Common myeloid progenitor, CD34-positive (primary cell): ENCODE data around the gene HDHD2.

Experiments
- CTCF ChIA-PET: fragments of 350-600 bp; sonication (Branson Sonifier 250); formaldehyde crosslinking; loops from one replicate; lab custom pipeline; 2021; ENCODE audit warnings: antibody characterized with exemption; lab: Charles Lee
- POLR2A ChIA-PET: fragments of 350-600 bp; sonication (Branson Sonifier 250); formaldehyde crosslinking; loops from one replicate; lab custom pipeline; 2021; ENCODE audit warnings: antibody characterized with exemption; lab: Charles Lee
- DNase-seq, 3 donors: peaks; one replicate each; pipeline versions ENCODE4 v3.0.0 to v3.0.0-alpha.2; 2013
- H3K27ac ChIP-seq, 2 experiments: 1 replicate in 1 of 2; 2 replicates in 1 of 2; pipeline ENCODE4 v1.7.0; 2013; ENCODE audit warnings: inconsistent platforms in 2 of 2, low read length in 2 of 2, mild to moderate bottlenecking in 2 of 2, low read depth in 1 of 2, moderate library complexity in 1 of 2; ENCODE audit not compliant: severe bottlenecking in 2 of 2, insufficient read depth in 1 of 2, poor library complexity in 1 of 2
- H3K27me3 ChIP-seq, 5 experiments: replicated peaks in 2 of 5; 1 replicate in 3 of 5; 2 replicates in 2 of 5; pipeline versions ENCODE4 v1.6.1 to v1.7.0; 2013; ENCODE audit warnings: low read length in 4 of 5, mild to moderate bottlenecking in 2 of 5, moderate library complexity in 2 of 5, inconsistent platforms in 1 of 5; ENCODE audit not compliant: insufficient read depth in 5 of 5, control insufficient read depth in 4 of 5
- H3K36me3 ChIP-seq, 4 experiments: 1 replicate in 2 of 4; 2 replicates in 2 of 4; pipeline versions ENCODE4 v1.6.1 to v1.7.0; 2013; ENCODE audit warnings: low read length in 3 of 4, control low read depth in 1 of 4, mild to moderate bottlenecking in 1 of 4; ENCODE audit not compliant: control insufficient read depth in 4 of 4, insufficient read depth in 4 of 4
- H3K4me1 ChIP-seq, 4 experiments: 1 replicate in 3 of 4; 2 replicates in 1 of 4; pipeline versions ENCODE4 v1.6.1 to v1.7.1; 2013; ENCODE audit warnings: low read length in 3 of 4, mild to moderate bottlenecking in 3 of 4, control low read depth in 1 of 4, inconsistent platforms in 1 of 4, moderate library complexity in 1 of 4; ENCODE audit not compliant: control insufficient read depth in 4 of 4, insufficient read depth in 4 of 4; ENCODE audit errors: control extremely low read depth in 1 of 4
- H3K4me3 ChIP-seq, 7 experiments: 1 replicate in 4 of 7; 2 replicates in 3 of 7; pipeline versions ENCODE4 v1.5.1 to v1.7.0; 2013; ENCODE audit warnings: mild to moderate bottlenecking in 7 of 7, low read length in 6 of 7, moderate library complexity in 6 of 7, inconsistent platforms in 2 of 7, low read depth in 2 of 7, control low read depth in 1 of 7; ENCODE audit not compliant: insufficient read depth in 4 of 7, control insufficient read depth in 1 of 7; ENCODE audit errors: extremely low read depth in 1 of 7
- H3K9me3 ChIP-seq, 5 experiments: 1 replicate in 4 of 5; 2 replicates in 1 of 5; pipeline versions ENCODE4 v1.6.1 to v1.7.1; 2013; ENCODE audit warnings: low read length in 4 of 5, mild to moderate bottlenecking in 2 of 5, inconsistent platforms in 1 of 5, low read depth in 1 of 5, moderate library complexity in 1 of 5; ENCODE audit not compliant: control insufficient read depth in 4 of 5, insufficient read depth in 2 of 5; ENCODE audit errors: control extremely low read depth in 1 of 5
- WGBS: methylation state at CpG from one replicate; pipeline ENCODE4 v1.1.5; 2013; ENCODE audit not compliant: insufficient coverage; 5-methylcytosine and 5-hydroxymethylcytosine counted together

Gene HDHD2

GRCh38 chr18:47108998-47109405, 41.3 kb downstream of the HDHD2 start:
- H3K4me1 ChIP-seq = no peaks in the 10 kb centered on the region
- POLR2A ChIA-PET = no interaction called here
- H3K4me3 ChIP-seq = no peak overlapping the region
- no peak overlapping the region for H3K27ac ChIP-seq
- CTCF ChIA-PET = interaction anchor here (5.3 kb wide), 1 partner anchor 95 kb away, joined by 25 read pairs; no protein-coding TSS in a partner anchor
- WGBS = 94% methylated on average over 5 of the region's 7 CpGs
- no peaks in the 10 kb centered on the region for H3K9me3 ChIP-seq
- H3K36me3 ChIP-seq = peaks cover 14 to 79% (median 38%) of the 10 kb centered on the region in 4 experiments
- no peaks in the 10 kb centered on the region for H3K27me3 ChIP-seq
- DNase-seq = no peak

- no peaks in the 10 kb centered on the region for H3K4me1 ChIP-seq
- no peak for DNase-seq
- 97% methylated on average over 3 of the region's 3 CpGs for WGBS
- H3K27me3 ChIP-seq = no peaks in the 10 kb centered on the region
- ChIA-PET CTCF (interaction anchor here (5.3 kb wide), 1 partner anchor 96 kb away, joined by 25 read pairs; no protein-coding TSS in a partner anchor), POLR2A (interaction anchor here (0.5 kb wide), 1 partner anchor 411 kb away, joined by 3 read pairs; no protein-coding TSS in a partner anchor)
- no peaks in the 10 kb centered on the region for H3K9me3 ChIP-seq
- H3K36me3 ChIP-seq = peaks cover 14 to 74% (median 36%) of the 10 kb centered on the region in 4 experiments
- H3K4me3 ChIP-seq = no peak overlapping the region
- H3K27ac ChIP-seq = no peak overlapping the region
Observed at GRCh38 chr18:47108373-47108772, 41.9 kb downstream of the HDHD2 start.

GRCh38 chr18:47100212-47100831, 50.0 kb downstream of the HDHD2 start:
- peaks cover 0 to 10% (median 2%) of the 10 kb centered on the region in 4 experiments for H3K36me3 ChIP-seq
- POLR2A ChIA-PET = no interaction called here
- CTCF ChIA-PET = interaction anchor here (0.8 to 5.2 kb wide), 11 partner anchors 11 to 648 kb away, joined by 3 to 81 read pairs (median 6); partner anchors contain the start of gene HDHD2
- H3K4me1 ChIP-seq = no peaks in the 10 kb centered on the region
- 62% methylated on average over 6 of the region's 12 CpGs for WGBS
- H3K27me3 ChIP-seq = no peaks in the 10 kb centered on the region
- H3K27ac ChIP-seq = no peak overlapping the region
- H3K9me3 ChIP-seq = no peaks in the 10 kb centered on the region
- DNase-seq = peak; percentile 42 to 69 (median 63)
- no peak overlapping the region for H3K4me3 ChIP-seq

- ChIA-PET POLR2A (no interaction called here), CTCF (interaction anchor here (1.3 to 3.1 kb wide), 2 partner anchors 105 to 108 kb away, joined by 3 to 18 read pairs; no protein-coding TSS in a partner anchor)
- Histone ChIP-seq H3K9me3 (no peaks in the 10 kb centered on the region), H3K27ac (no peak overlapping the region), H3K27me3 (no peaks in the 10 kb centered on the region), H3K4me1 (no peaks in the 10 kb centered on the region), H3K36me3 (no peaks in the 10 kb centered on the region), H3K4me3 (no peak overlapping the region)
- no peak for DNase-seq
- 100% methylated on average over 3 of the region's 3 CpGs for WGBS
Observed at GRCh38 chr18:47095810-47096209, 54.5 kb downstream of the HDHD2 start.

GRCh38 chr18:47087676-47088075, 62.6 kb downstream of the HDHD2 start:
- CTCF ChIA-PET = no interaction called here

GRCh38 chr18:47081578-47081977, 68.7 kb downstream of the HDHD2 start:
- DNase-seq = peak in 1 of 3 donors; percentile 13
- 40% methylated on average over 1 of the region's 2 CpGs for WGBS
- no peak overlapping the region for H3K4me3 ChIP-seq
- ChIA-PET CTCF (interaction anchor here (1.3 kb wide), 1 partner anchor 18 kb away, joined by 3 read pairs; no protein-coding TSS in a partner anchor), POLR2A (no interaction called here)
- no peaks in the 10 kb centered on the region for H3K36me3 ChIP-seq
- peaks cover 0 to 4% (median 0%) of the 10 kb centered on the region in 4 experiments for H3K4me1 ChIP-seq
- H3K9me3 ChIP-seq = no peaks in the 10 kb centered on the region
- H3K27ac ChIP-seq = no peak overlapping the region
- no peaks in the 10 kb centered on the region for H3K27me3 ChIP-seq

More at GRCh38 chr18:47087676-47088075, 62.6 kb downstream of the HDHD2 start:
- POLR2A ChIA-PET = no interaction called here
- Histone ChIP-seq H3K27me3 (no peaks in the 10 kb centered on the region), H3K36me3 (no peaks in the 10 kb centered on the region), H3K4me3 (no peak overlapping the region), H3K9me3 (no peaks in the 10 kb centered on the region), H3K4me1 (no peaks in the 10 kb centered on the region), H3K27ac (no peak overlapping the region)
- 93% methylated on average over 3 of the region's 5 CpGs for WGBS
- no peak for DNase-seq

GRCh38 chr18:47080872-47081271, 69.4 kb downstream of the HDHD2 start:
- WGBS = 90% methylated on average over 1 of the region's 2 CpGs

More at GRCh38 chr18:47080872-47081271, 69.4 kb downstream of the HDHD2 start:
- Histone ChIP-seq H3K9me3 (no peaks in the 10 kb centered on the region), H3K27ac (no peak overlapping the region), H3K4me1 (peaks cover 0 to 4% (median 0%) of the 10 kb centered on the region in 4 experiments), H3K4me3 (no peak overlapping the region), H3K27me3 (no peaks in the 10 kb centered on the region), H3K36me3 (no peaks in the 10 kb centered on the region)
- CTCF ChIA-PET = no interaction called here
- POLR2A ChIA-PET = no interaction called here
- no peak for DNase-seq
